GM21360 (cell line): Measurements from ENCODE around the gene MTFP1.
"Not testable (repeated sequence)": the region's sequence is repeated elsewhere in the genome, so short reads cannot be mapped to it uniquely, and the experiment has no call there.

ENCODE experiments used
- ATAC-seq: cut with Tn5 transposase; IDR thresholded peaks from one replicate; pipeline ENCODE4 v1.9.1; 2021; ENCODE audit warnings: mild to moderate bottlenecking, moderate library complexity; ENCODE audit not compliant: unreplicated experiment

The MTFP1 gene

DNA sequence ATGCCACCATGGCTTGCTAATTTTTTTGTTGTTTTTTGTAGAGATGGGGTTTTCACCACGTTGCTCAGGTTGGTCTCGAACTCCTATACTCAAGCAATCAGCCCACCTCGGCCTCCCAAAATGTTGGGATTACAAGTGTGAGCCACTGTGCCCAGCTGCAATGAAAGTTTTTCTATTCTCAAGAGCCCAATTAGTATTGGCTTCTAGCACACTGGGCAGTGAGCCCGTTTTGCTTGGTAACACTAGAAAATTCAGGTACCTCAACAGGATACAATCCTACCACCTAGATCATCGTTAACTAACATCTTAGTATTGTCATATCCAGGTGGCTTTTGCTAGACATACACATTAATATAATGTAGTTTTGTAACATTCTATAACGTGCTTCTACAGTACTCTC, 27.3 kb downstream of the MTFP1 start:
- no peak for ATAC-seq

DNA sequence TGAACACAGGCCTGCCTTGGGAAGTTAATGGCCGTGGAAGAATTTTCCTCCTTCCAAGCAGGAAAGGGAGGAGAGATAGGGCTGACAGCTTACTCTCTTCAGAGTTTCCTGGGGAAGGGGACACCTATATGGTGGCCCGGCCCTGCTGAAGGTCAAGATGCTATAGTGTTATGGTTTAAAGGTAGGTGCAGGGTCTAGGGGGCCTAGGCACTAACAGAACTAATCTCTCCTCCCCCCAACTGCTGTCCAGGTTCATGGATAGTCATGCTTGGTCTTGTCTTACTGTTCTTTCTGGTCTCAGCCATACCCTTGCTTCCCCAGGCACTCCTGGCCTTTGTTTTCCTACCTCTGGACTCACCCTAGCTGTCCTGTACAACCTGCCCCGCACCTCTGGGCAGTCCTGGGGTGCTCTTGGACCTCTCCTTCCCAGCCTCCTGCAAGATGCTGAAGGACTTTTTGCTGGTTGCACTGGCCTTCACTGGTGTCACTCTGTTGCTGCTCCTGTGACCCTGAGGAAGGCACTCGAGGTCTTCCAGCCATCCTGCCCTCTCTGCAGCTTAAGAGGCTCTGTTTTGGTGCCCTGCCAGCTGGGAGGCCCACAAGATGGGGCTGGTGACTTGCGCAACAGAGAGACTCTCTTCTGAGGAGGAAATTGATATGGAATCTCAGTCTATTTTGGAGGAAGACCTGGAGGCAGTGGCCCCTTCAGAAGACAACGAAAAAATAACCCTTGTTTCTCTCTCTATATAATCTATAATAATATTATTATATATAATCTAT, 28.4 kb downstream of the MTFP1 start:
- no peak for ATAC-seq

DNA sequence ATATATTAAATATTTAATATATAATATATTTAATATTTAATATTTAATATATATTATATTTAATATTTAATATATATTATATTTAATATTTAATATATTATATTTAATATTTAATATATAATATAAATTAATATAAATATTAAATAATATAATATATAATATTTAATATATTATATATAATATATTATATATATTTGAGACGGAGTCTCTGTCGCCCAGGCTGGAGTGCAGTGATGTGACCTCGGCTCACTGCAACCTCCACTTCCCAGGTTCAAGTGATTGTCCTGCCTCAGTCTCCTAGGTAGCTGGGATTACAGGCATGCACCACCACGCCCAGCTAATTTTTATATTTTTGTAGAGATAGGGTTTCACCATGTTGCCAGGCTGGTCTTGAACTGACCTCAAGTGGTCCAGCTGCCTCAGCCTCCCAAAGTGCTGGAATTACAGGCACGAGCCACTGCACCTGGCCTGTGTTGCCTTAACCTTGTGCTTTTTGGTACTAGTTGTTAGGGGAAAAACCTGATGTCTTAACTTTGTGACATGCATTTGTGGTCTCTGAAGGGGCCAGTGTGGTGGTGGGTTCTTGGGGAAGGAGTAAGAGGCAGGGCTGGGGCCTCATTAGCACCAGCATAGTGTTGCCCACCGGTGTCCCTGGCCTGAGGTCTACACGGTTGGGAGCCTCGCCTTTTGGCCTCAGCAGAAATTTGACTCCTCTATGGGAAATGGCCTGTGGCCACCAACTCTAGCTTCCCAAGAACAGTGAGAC, 29.7 kb downstream of the MTFP1 start:
- ATAC-seq, result no peak

DNA sequence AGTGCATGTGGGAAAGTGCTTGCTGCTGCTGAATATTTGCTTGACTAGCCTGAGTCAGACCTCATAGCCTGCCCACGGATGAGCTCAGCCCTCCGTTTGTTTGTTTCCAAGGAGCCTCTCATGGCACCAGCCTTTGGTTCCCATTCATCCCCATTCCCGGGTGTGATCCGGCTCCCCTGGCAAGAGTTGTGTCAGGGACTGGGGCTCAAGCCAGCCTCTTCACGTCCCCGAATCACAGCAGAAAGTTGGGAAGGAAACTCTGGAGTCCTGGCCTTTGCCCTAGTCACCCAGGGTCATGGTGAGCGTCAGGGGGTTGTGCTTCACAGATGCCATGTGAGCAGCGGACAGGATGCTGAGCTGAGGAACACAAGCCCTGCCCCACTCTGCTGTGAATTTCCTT, 32.4 kb downstream of the MTFP1 start:
- no peak for ATAC-seq

DNA sequence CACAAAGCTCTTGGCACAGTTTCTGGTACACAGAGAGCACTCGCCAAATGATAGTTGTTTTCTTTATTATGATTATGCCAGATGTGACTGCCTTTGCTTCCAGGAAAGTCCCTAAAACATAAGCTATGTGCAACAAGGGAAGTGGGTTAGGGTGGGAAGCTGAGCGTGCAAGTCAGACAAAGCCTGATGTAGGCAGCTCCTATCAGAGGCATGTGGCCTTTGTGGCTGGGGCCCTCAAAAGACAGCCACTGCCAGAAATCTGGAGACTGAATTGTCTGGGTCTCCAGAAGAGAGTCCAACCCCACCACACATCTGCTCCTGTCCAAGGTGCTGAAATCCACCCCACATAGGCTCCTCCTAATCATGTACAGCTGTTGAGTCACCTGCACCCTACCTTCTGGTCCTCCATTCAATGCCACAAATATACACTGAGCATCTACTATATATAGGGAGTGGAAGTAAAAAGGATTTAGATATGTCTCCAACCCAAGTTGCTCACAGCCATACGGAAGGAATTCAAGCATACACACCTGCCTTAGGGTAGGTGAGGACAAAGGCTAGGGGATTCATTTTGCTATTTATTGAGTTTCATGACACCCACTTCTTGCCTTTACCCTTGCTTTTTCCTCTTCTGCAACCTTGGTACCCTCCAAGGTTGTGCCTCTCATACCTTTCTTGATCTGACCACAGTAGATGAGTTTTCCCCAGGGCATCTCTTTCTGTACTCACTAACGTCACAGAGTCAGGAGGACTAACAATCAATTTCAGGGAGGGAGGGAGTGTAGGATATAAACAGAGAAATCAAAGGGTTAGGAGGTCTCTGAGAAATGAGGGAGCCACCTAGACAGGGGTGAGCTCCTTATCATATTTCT, 33.8 kb downstream of the MTFP1 start:
- ATAC-seq, result no peak

DNA sequence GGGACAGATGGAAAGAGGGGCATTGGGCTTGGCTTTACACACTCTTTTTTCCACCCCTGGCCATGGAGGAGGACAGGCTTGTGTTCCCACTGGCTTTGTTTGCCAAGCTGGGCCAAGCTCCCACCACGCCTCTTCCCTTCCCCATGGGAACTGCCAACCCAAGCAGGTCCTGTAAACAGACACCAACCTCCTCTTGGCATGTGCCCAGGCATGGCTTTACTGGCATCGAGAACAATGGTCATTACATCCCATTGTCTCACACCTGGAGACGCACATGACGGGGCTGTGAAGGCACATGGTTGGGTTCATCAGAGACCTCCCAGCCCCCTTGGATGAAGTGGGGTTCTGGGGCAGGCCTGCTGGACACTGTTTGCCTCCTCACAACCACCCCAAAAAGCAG, 34.6 kb downstream of the MTFP1 start:
- no peak for ATAC-seq

DNA sequence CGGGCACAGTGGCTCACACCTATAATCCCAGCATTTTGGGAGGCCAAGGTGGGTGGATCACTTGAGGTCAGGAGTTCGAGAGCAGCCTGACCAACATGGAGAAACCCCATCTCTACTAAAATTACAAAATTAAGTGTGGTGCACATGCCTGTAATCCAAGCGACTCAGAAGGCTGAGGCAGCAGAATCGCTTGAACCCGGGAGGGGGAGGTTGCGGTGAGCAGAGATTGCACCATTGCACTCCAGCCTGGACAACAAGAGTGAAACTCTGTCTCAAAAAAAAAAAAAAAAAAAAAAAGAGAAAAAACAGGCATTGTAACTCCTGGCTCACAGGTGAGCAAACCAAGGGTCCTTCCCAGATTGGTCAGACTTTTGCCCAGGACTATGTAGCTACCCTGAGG, 35.0 kb downstream of the MTFP1 start:
- not testable (repeated sequence) for ATAC-seq

DNA sequence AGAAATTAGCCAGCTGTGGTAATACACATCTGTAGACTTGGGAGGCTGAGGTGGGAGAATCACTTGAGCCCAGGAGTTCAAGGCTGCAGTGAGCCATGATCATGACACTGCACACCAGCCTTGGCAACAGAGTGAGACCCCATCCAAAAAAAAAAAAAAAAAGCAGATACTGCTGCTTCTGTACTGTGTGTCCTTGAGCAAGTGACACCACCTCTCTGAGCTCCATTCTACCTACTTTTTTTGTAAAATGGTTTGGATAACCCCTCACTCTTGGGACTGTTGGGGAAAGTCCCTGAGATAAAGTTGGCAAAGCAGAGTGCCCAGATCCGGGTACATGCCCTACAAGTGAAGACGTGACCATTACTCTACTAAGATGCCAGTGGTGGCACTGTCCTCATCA, 43.6 kb downstream of the MTFP1 start:
- no peak for ATAC-seq

DNA sequence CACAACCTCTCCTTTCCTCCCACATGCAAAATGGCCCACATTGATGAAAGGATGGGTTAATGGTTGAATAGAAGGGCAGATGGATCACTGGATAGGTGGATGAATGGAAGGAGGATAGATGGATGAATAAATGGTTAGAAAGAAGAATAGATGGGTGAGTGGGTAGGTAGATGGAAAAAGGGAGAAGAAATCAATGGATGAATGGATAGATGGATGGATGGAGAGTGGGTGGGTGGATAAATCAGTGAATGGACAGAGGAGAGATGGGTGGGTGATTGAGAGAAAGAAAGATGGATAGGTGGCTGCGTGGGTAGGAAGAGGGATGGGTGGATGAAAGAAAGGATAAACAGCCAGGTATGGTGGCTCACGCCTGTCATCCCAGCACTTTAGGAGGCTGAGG, 45.1 kb downstream of the MTFP1 start:
- no peak for ATAC-seq

DNA sequence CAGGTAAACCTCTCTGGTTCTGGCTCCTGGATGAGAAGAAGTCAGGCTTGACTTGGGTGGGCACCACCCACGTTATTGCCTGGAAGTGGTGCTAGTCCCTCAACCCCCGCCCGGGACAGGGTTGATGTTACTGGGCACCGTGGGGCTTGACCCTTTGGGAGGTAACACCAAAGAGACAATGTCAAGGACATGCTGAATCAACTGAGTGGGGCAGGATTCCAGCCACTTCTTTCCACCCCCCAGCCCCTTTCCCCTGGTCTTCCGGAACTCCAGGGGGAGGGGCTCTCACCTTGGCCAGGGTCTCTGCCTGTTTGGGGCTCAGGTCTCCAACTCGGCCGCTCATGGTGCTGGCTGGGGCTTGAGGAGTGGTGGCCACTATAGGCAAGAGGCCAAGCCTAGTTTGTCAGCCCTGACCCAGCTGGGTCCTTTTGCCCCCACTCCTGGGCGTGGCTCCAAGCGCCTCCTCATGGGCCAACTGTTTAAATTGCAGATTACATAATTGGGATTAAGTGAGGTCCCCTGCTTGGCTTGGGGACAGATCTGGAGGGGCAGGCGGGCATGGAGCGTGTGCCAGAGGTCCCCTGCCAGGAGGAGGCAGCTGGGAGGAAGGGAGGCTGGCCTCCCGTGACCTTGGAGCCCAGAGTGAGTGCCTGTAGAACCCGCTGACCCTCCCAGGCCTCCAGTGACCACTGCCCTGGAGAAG, 46.2 kb downstream of the MTFP1 start, which contains the start of gene SEC14L3:
TSS of gene SEC14L3 (minus strand) at position 402 of the 703 bp plus-strand sequence. CDS start at position 343, 59 bp downstream.
- ATAC-seq, result no peak

DNA sequence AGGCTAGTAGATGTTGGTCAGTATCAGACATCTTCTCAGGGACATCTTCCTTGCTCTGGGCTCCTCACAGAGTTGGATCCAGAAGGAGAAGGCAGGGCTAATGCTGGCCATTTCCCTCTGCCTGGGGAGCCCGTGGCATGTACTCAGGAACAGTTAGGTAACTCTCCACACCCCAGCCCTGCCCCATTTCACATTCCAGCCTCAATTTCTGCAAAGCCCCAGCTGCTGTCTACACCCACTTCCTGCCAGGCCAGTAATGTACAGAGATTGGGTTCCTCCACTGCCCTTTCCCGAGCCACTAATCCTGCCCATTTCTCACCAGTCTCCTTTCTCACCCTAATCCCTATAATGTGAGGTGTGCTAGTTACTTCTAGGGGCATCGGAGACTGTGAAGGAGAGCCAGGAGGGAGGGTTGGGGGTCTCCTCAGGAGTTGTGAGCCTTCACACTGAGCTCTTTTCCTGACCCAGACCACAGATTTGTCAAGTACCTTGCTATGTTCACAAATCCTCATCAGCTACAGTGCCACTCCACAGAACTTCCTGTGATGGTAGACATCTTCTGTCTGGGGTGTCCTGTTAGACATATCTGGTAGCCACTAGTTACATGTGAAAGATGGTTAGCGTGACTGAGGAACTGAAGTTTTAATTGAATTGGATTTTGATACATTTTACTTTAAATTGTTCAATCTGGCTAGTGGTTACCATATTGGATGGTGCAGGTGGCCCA, 47.6 kb downstream of the MTFP1 start:
- no peak for ATAC-seq

DNA sequence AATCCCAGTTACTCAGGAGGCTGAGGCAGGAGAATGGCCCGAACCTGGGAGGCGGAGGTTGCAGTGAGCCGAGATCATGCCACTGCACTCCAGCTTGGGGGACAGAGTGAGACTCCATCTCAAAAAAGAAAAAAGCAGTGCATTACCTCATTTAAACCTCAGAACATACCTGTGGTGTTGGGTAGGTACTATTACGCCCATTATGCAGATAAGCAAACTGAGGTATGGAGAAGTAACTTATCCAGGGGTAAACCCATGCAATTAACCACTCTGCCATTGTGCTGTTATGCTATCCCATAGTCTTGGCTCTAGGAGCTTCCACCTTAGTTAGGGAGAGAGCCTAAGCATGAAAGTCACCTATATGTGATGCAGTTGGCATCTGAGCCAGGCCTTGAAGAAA, 48.6 kb downstream of the MTFP1 start:
- ATAC-seq, result no peak

DNA sequence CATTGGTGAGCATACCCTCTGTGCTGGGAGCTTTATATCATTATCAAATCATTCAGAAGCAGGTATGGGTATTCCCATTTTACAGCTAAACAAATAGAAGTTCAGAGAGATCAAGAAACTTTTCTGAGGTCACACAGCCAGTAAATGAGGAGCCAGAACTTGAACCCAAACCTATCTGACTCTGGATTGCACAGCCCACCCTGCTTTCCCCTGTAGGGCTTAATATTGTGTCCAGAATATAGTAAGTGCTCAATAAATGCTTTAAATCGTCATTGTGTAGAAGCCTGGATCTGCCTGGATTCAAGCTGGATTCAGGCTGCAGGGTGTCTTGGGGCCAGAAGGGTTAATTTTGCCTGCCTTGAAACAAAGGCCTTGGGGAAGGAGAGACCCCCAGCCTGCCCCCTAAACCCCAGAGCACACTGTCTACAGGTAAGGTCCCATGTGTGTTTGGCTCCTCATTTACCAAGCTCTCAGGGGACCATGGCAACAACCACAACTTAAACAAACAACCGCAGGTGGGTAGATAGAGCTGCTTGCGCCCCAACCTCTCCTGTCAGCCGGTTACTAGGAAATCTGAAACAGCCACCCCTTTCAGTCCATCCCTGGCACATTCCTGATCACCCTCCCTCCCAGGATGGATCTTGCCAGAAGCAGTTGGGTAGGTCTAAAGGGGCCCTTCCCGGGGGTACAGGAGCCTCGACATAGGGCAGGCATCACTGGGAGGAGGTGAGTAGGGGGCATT, 49.3 kb downstream of the MTFP1 start:
- no peak for ATAC-seq
